H9 (cell line): ENCODE data around the gene DGKB. TPM values are rescaled to one million over a fixed set of nuclear protein-coding genes. Genes with fewer than 3 reads are reported as not detected.

Experiments
- DNase-seq: peaks from one replicate; pipeline ENCODE4 v3.0.0-alpha.2; 2017
- H2AFZ ChIP-seq: one replicate; pipeline ENCODE4 v1.6.1; 2013; ENCODE audit warnings: mild to moderate bottlenecking, low read length, control low read depth, moderate library complexity
- H2AK5ac ChIP-seq: 2 replicates; pipeline ENCODE4 v1.6.1; 2013; ENCODE audit warnings: low read length, control low read depth, mixed read lengths; ENCODE audit not compliant: insufficient read length
- H2BK120ac ChIP-seq: one replicate; pipeline ENCODE4 v1.6.1; 2013; ENCODE audit warnings: low read depth, mild to moderate bottlenecking, low read length, control low read depth, inconsistent platforms; ENCODE audit not compliant: poor library complexity, severe bottlenecking
- H2BK12ac ChIP-seq: 2 replicates; pipeline ENCODE4 v1.6.1; 2013; ENCODE audit warnings: low read length, control low read depth, mixed read lengths, low read depth; ENCODE audit not compliant: insufficient read length
- H2BK15ac ChIP-seq: 2 replicates; pipeline ENCODE4 v1.6.1; 2013; ENCODE audit warnings: low read depth, low read length, control low read depth
- H2BK20ac ChIP-seq: one replicate; pipeline ENCODE4 v1.6.1; 2013; ENCODE audit warnings: low read depth, mild to moderate bottlenecking, low read length, control low read depth, inconsistent platforms; ENCODE audit not compliant: poor library complexity, severe bottlenecking
- H2BK5ac ChIP-seq: 2 replicates; pipeline ENCODE4 v1.6.1; 2013; ENCODE audit warnings: low read length, control low read depth, mixed read lengths; ENCODE audit not compliant: insufficient read length
- H3K14ac ChIP-seq: 2 replicates; pipeline ENCODE4 v1.6.1; 2013; ENCODE audit warnings: low read length, control low read depth; ENCODE audit not compliant: insufficient read depth
- H3K18ac ChIP-seq: 2 replicates; pipeline ENCODE4 v1.6.1; 2013; ENCODE audit warnings: low read depth, mild to moderate bottlenecking, mixed read lengths, low read length, control low read depth; ENCODE audit not compliant: insufficient read length
- H3K23ac ChIP-seq: 2 replicates; pipeline ENCODE4 v1.6.1; 2013; ENCODE audit warnings: low read length, control low read depth, mixed read lengths, low read depth; ENCODE audit not compliant: insufficient read length
- H3K23me2 ChIP-seq: 2 replicates; pipeline ENCODE4 v1.6.1; 2013; ENCODE audit warnings: low read depth, mild to moderate bottlenecking, mixed read lengths, low read length, control low read depth; ENCODE audit not compliant: insufficient read length, poor library complexity, severe bottlenecking
- H3K27ac ChIP-seq: 2 replicates; pipeline ENCODE4 v1.5.1; 2013; ENCODE audit warnings: low read length, control low read depth, mixed read lengths, low read depth; ENCODE audit not compliant: insufficient read length
- H3K27me3 ChIP-seq: 2 replicates; pipeline ENCODE4 v1.6.1; 2013; ENCODE audit warnings: low read length, control low read depth, inconsistent platforms; ENCODE audit not compliant: insufficient read depth
- H3K4ac ChIP-seq: 2 replicates; pipeline ENCODE4 v1.6.1; 2013; ENCODE audit warnings: low read depth, mild to moderate bottlenecking, control low read depth, inconsistent platforms, low read length, moderate library complexity
- H3K4me1 ChIP-seq: 2 replicates; pipeline ENCODE4 v1.6.1; 2013; ENCODE audit warnings: low read length, control low read depth, inconsistent platforms; ENCODE audit not compliant: insufficient read depth
- H3K4me2 ChIP-seq: 2 replicates; pipeline ENCODE4 v1.6.1; 2013; ENCODE audit warnings: low read length, control low read depth, mixed read lengths; ENCODE audit not compliant: insufficient read length, insufficient read depth
- H3K56ac ChIP-seq: 2 replicates; pipeline ENCODE4 v1.6.1; 2013; ENCODE audit warnings: low read depth, mild to moderate bottlenecking, mixed read lengths, low read length, control low read depth; ENCODE audit not compliant: insufficient read length
- H3K79me1 ChIP-seq: 2 replicates; pipeline ENCODE4 v1.6.1; 2013; ENCODE audit warnings: low read depth, mild to moderate bottlenecking, moderate library complexity, low read length, control low read depth, inconsistent platforms; ENCODE audit not compliant: insufficient read depth, poor library complexity, severe bottlenecking
- H3K79me2 ChIP-seq: 2 replicates; pipeline ENCODE4 v1.6.1; 2013; ENCODE audit warnings: low read length, control low read depth, inconsistent platforms; ENCODE audit not compliant: insufficient read depth
- H3K9ac ChIP-seq: 2 replicates; pipeline ENCODE4 v1.6.1; 2013; ENCODE audit warnings: low read length, control low read depth, mixed read lengths; ENCODE audit not compliant: insufficient read length; ENCODE audit errors: extremely low read depth
- H3K9me3 ChIP-seq: one replicate; pipeline ENCODE4 v1.6.1; 2013; ENCODE audit warnings: low read depth, low read length, inconsistent platforms; ENCODE audit not compliant: control insufficient read depth
- H3T11ph ChIP-seq: one replicate; pipeline ENCODE4 v1.6.1; 2013; ENCODE audit warnings: mild to moderate bottlenecking, low read length, control low read depth, inconsistent platforms
- H4K20me1 ChIP-seq: one replicate; pipeline ENCODE4 v1.6.1; 2013; ENCODE audit not compliant: control insufficient read depth, insufficient read length, insufficient read depth
- H4K5ac ChIP-seq: 2 replicates; pipeline ENCODE4 v1.6.1; 2013; ENCODE audit warnings: low read depth, mild to moderate bottlenecking, mixed read lengths, low read length, control low read depth; ENCODE audit not compliant: insufficient read length
- H4K8ac ChIP-seq: replicated peaks from 2 replicates; pipeline ENCODE4 v1.6.1; 2013; ENCODE audit warnings: low read length, control low read depth, mixed read lengths, low read depth; ENCODE audit not compliant: insufficient read length
- H4K91ac ChIP-seq: 2 replicates; pipeline ENCODE4 v1.6.1; 2013; ENCODE audit warnings: low read depth, mild to moderate bottlenecking, moderate library complexity, mixed read lengths, low read length, control low read depth; ENCODE audit not compliant: insufficient read length
- H3K27ac Mint-ChIP-seq, 3 experiments: 2 replicates in 2 of 3; 3 replicates in 1 of 3; pipeline ENCODE4 v1.8.0; 2020 to 2021; ENCODE audit warnings: mixed read lengths in 3 of 3, mild to moderate bottlenecking in 1 of 3, moderate library complexity in 1 of 3
- H3K27me3 Mint-ChIP-seq: 2 replicates; pipeline ENCODE4 v1.8.0; 2021; ENCODE audit warnings: low read depth, mild to moderate bottlenecking, moderate library complexity, mixed read lengths
- H3K36me3 Mint-ChIP-seq, 3 experiments: 2 replicates in 2 of 3; 3 replicates in 1 of 3; pipeline ENCODE4 v1.8.0; 2020 to 2021; ENCODE audit warnings: low read depth in 3 of 3, mixed read lengths in 3 of 3; ENCODE audit not compliant: insufficient read depth in 1 of 3
- H3K4me1 Mint-ChIP-seq, 2 experiments: 2 replicates each; pipeline ENCODE4 v1.8.0; 2020; ENCODE audit warnings: mixed read lengths in 2 of 2
- H3K4me3 Mint-ChIP-seq, 2 experiments: 2 replicates in 1 of 2; 3 replicates in 1 of 2; pipeline ENCODE4 v1.8.0; 2020 to 2021; ENCODE audit warnings: mild to moderate bottlenecking in 2 of 2, mixed read lengths in 2 of 2, moderate library complexity in 1 of 2
- H3K9me3 Mint-ChIP-seq, 2 experiments: 2 replicates in 1 of 2; 3 replicates in 1 of 2; pipeline ENCODE4 v1.8.0; 2020; ENCODE audit warnings: mild to moderate bottlenecking in 2 of 2, mixed read lengths in 2 of 2, moderate library complexity in 1 of 2
- CTCF ChIP-seq: fragments of 200-600 bp; sonication (generic); conservative IDR thresholded peaks from 3 replicates; pipeline ENCODE4 v1.8.0; 2021; ENCODE audit warnings: antibody characterized with exemption, mild to moderate bottlenecking
- WGBS: extraction: QIAGEN DNeasy Blood & Tissue Kit; methylation state at CpG from one replicate; pipeline ENCODE4 v1.1.7; 2013; ENCODE audit warnings: missing lambda C conversion rate, low lambda C conversion rate, mixed read lengths; ENCODE audit not compliant: insufficient read length; ENCODE audit errors: extremely low coverage; 5-methylcytosine and 5-hydroxymethylcytosine counted together
- total RNA-seq: library from RNA; stranded (reverse); gene quantifications from 2 replicates; pipeline ENCODE4 v1.2.1, GENCODE V29; 2021

DGKB gene
- total RNA-seq, 1 experiment from 2014 or later, result 0.26 TPM

- WGBS, result no CpG with 5 or more reads among the region's 9 CpGs
- Mint-ChIP-seq H3K27ac (peak overlapping the region in 1 of 3 experiments; percentile 62; a peak in 1 of 7 replicates), H3K27me3 (no peaks in the 10 kb centered on the region), H3K9me3 (peaks cover 0 to 2% of the 10 kb centered on the region in 2 experiments; a peak in 1 of 5 replicates), H3K4me3 (no peak overlapping the region), H3K36me3 (peaks cover 0 to 4% (median 0%) of the 10 kb centered on the region in 3 experiments; a peak in 1 of 7 replicates), H3K4me1 (no peaks in the 10 kb centered on the region)
- Histone ChIP-seq H3T11ph (no peak overlapping the region), H3K9ac (no peak overlapping the region), H3K4ac (no peak overlapping the region), H3K23me2 (no peaks in the 10 kb centered on the region), H2AK5ac (no peak overlapping the region), H2BK20ac (no peak overlapping the region), H3K56ac (no peak overlapping the region), H2BK12ac (no peak overlapping the region), H3K27ac (no peak overlapping the region), H3K18ac (no peak overlapping the region), H4K8ac (peak overlapping the region; percentile 59), H3K4me1 (peaks cover 4% of the 10 kb centered on the region; the same call in 1 of the 2 replicates), H3K79me2 (no peaks in the 10 kb centered on the region), H3K27me3 (no peaks in the 10 kb centered on the region), H2BK5ac (no peak overlapping the region), H3K79me1 (no peaks in the 10 kb centered on the region), H2BK120ac (no peak overlapping the region), H4K5ac (no peak overlapping the region), H2BK15ac (no peak overlapping the region), H3K23ac (no peak overlapping the region), H4K91ac (no peak overlapping the region), H4K20me1 (no peaks in the 10 kb centered on the region), H3K9me3 (no peaks in the 10 kb centered on the region), H3K4me2 (no peak overlapping the region), H2AFZ (no peak overlapping the region), H3K14ac (no peak overlapping the region; the same call in 1 of the 2 replicates)
- DNase-seq, result no peak
- TF ChIP-seq CTCF, result no peak
Measured at GRCh38 chr7:14786314-14786895, 116.1 kb downstream of the DGKB start.
